HEK293 (cell line): ENCODE measurements around the gene SAMD4A.

Source experiments
- CTCF ChIA-PET: fragments of 350-600 bp; formaldehyde crosslinking; extraction: SDS; loops from one replicate; lab custom pipeline; 2021; ENCODE audit warnings: antibody characterized with exemption; lab: Yijun Ruan, JAX
- POLR2A ChIA-PET: fragments of 300-600 bp; formaldehyde crosslinking; extraction: SDS; loops from one replicate; lab custom pipeline; 2020; ENCODE audit warnings: antibody characterized with exemption, inconsistent platforms; lab: Yijun Ruan, JAX
- H3K27ac ChIP-seq: fragments of 200-500 bp; sonication (Bioruptor generic); 2 replicates; pipeline ENCODE4 v1.5.1; 2014; ENCODE audit warnings: low read depth, low read length, control low read depth, inconsistent platforms; ENCODE audit errors: extremely low read depth
- H3K36me3 ChIP-seq, 2 experiments: fragments of 200-500 bp in 1 of 2; sonication (Bioruptor generic) in 1 of 2; 1 replicate in 1 of 2; 2 replicates in 1 of 2; pipeline ENCODE4 v1.5.1; 2014 to 2017; ENCODE audit warnings: inconsistent platforms in 2 of 2, low read length in 2 of 2; ENCODE audit not compliant: control insufficient read depth in 2 of 2, insufficient read depth in 1 of 2
- H3K4me1 ChIP-seq: fragments of 200-500 bp; sonication (Bioruptor generic); 2 replicates; pipeline ENCODE4 v1.5.1; 2014; ENCODE audit warnings: mild to moderate bottlenecking, low read length, inconsistent platforms; ENCODE audit not compliant: control insufficient read depth, insufficient read depth
- H3K4me3 ChIP-seq: 2 replicates; pipeline ENCODE4 v1.5.1; 2011; ENCODE audit warnings: low read depth, mild to moderate bottlenecking, control low read depth, low read length, moderate library complexity
- H3K9me3 ChIP-seq: fragments of 200-500 bp; sonication (Bioruptor generic); 2 replicates; pipeline ENCODE4 v1.5.1; 2014; ENCODE audit warnings: low read depth, low read length, inconsistent platforms; ENCODE audit not compliant: control insufficient read depth, insufficient read depth
- FEZF1 ChIP-seq: fragments of 450-650 bp; formaldehyde crosslinking; IDR thresholded peaks from 2 replicates; pipeline ENCODE4 v1.5.1; 2016; ENCODE audit warnings: missing biosample characterization, missing genetic modification characterization
- HOXD13 ChIP-seq: sonication (generic); formaldehyde crosslinking; IDR thresholded peaks from 2 replicates; pipeline ENCODE4 v1.8.0; 2022; ENCODE audit warnings: missing genetic modification reagents, borderline replicate concordance
- ZFHX2 ChIP-seq: fragments of 450-650 bp; formaldehyde crosslinking; conservative IDR thresholded peaks from 2 replicates; pipeline ENCODE4 v1.5.1; 2016; ENCODE audit warnings: missing biosample characterization, missing genetic modification characterization
- ZNF138 ChIP-seq: fragments of 450-650 bp; formaldehyde crosslinking; IDR thresholded peaks from 2 replicates; pipeline ENCODE4 v1.5.1; 2016; ENCODE audit warnings: missing biosample characterization, missing genetic modification characterization, borderline replicate concordance
- ZNF302 ChIP-seq: fragments of 450-650 bp; formaldehyde crosslinking; IDR thresholded peaks from 2 replicates; pipeline ENCODE4 v1.5.1; 2016; ENCODE audit warnings: missing biosample characterization, missing genetic modification characterization, low read depth
- ZNF335 ChIP-seq: fragments of 450-650 bp; formaldehyde crosslinking; conservative IDR thresholded peaks from 2 replicates; pipeline ENCODE4 v1.5.1; 2016; ENCODE audit warnings: missing biosample characterization, missing genetic modification characterization
- ZNF518A ChIP-seq: fragments of 450-650 bp; formaldehyde crosslinking; conservative IDR thresholded peaks from 2 replicates; pipeline ENCODE4 v1.5.1; 2016; ENCODE audit warnings: low read depth, missing biosample characterization, missing genetic modification characterization
- TF ChIP-seq, protein P1 (sequence below): fragments of 450-650 bp; formaldehyde crosslinking; IDR thresholded peaks from 2 replicates; pipeline ENCODE4 v1.5.1; 2016; ENCODE audit warnings: missing biosample characterization, missing genetic modification characterization
- TF ChIP-seq, protein P2 (sequence below): fragments of 450-650 bp; IDR thresholded peaks from 2 replicates; pipeline ENCODE4 v1.5.1; 2018; ENCODE audit warnings: missing biosample characterization, missing genetic modification characterization

Gene SAMD4A

GRCh38 chr14:54556535-54556934 is 10.4 kb upstream of the SAMD4A start:
- no peaks in the 10 kb centered on the region for H3K9me3 ChIP-seq
- H3K4me3 ChIP-seq: no peak overlapping the region
- no peaks in the 10 kb centered on the region for H3K4me1 ChIP-seq
- ChIA-PET CTCF (interaction anchor here (0.6 to 1.2 kb wide), 3 partner anchors 97 to 343 kb away, joined by 3 read pairs; no protein-coding TSS in a partner anchor), POLR2A (no interaction called here)
- no peak overlapping the region for H3K27ac ChIP-seq
- TF ChIP-seq ZNF518A (tag by site-specific recombination) (0 out of 2 replicates have a peak, but pooled peaks have one; percentile 29), ZNF335 (tag by site-specific recombination) (peak; percentile 48), ZNF302 (no peak), HOXD13 (CRISPR knock-in tag) (peak; percentile 95)
- no peaks in the 10 kb centered on the region; a peak in 1 of 3 replicates for H3K36me3 ChIP-seq

DNA sequence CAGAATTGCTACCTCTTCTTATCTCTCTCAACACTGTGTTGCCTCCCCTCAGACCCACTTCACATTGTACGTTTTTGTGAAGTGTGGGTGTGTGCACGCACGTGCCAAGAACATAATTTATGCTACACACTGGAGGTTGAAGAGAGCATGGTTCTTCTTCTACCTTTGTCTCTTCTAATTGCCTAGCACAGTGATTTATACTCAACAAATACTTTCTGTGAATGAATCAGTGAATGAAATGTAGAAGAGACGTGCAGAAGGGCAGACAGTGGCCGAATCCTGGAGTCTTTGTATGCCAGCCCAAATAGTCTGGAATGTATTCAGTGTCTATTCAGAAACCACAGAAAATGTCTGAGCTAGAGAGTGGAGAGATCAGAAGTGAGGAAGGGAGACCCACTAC is 4.6 kb upstream of the SAMD4A start:
- ChIA-PET CTCF (interaction anchor here (0.6 to 1.3 kb wide), 2 partner anchors 142 to 232 kb away, joined by 3 to 4 read pairs; no protein-coding TSS in a partner anchor), POLR2A (no interaction called here)
- TF ChIP-seq ZNF138 (tag by site-specific recombination) (no peak), FEZF1 (tag by site-specific recombination) (no peak), ZFHX2 (no peak; the same call in 1 of the 2 replicates)
- TF ChIP-seq, protein P1, sequence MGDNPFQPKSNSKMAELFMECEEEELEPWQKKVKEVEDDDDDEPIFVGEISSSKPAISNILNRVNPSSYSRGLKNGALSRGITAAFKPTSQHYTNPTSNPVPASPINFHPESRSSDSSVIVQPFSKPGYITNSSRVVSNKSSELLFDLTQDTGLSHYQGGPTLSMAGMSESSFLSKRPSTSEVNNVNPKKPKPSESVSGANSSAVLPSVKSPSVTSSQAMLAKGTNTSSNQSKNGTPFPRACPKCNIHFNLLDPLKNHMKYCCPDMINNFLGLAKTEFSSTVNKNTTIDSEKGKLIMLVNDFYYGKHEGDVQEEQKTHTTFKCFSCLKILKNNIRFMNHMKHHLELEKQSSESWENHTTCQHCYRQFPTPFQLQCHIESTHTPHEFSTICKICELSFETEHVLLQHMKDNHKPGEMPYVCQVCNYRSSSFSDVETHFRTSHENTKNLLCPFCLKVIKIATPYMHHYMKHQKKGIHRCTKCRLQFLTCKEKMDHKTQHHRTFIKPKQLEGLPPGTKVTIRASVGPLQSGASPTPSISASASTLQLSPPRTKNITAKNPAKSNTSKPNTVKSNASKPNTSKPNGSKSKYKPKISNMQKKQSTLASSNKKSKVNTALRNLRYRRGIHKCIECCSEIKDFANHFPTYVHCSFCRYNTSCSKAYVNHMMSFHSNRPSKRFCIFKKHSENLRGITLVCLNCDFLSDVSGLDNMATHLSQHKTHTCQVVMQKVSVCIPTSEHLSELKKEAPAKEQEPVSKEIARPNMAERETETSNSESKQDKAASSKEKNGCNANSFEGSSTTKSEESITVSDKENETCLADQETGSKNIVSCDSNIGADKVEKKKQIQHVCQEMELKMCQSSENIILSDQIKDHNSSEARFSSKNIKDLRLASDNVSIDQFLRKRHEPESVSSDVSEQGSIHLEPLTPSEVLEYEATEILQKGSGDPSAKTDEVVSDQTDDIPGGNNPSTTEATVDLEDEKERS: no peak
- TF ChIP-seq, protein P2, sequence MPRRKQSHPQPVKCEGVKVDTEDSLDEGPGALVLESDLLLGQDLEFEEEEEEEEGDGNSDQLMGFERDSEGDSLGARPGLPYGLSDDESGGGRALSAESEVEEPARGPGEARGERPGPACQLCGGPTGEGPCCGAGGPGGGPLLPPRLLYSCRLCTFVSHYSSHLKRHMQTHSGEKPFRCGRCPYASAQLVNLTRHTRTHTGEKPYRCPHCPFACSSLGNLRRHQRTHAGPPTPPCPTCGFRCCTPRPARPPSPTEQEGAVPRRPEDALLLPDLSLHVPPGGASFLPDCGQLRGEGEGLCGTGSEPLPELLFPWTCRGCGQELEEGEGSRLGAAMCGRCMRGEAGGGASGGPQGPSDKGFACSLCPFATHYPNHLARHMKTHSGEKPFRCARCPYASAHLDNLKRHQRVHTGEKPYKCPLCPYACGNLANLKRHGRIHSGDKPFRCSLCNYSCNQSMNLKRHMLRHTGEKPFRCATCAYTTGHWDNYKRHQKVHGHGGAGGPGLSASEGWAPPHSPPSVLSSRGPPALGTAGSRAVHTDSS (tag by site-specific recombination): no peak
- Histone ChIP-seq H3K27ac (no peak overlapping the region), H3K4me3 (no peak overlapping the region), H3K9me3 (no peaks in the 10 kb centered on the region), H3K36me3 (no peaks in the 10 kb centered on the region), H3K4me1 (peaks cover 5% of the 10 kb centered on the region; the same call in 1 of the 2 replicates)
